Osteoblast (primary cell): ENCODE results near the gene PAK4. TPM values are rescaled to one million over a fixed set of nuclear protein-coding genes. Genes with fewer than 3 reads are reported as not detected.

ENCODE experiments used
- DNase-seq: peaks from one replicate; pipeline ENCODE4 v3.0.0; 2011; ENCODE audit warnings: low spot score, mixed read lengths; ENCODE audit not compliant: insufficient read length; ENCODE audit errors: missing footprints
- H2AFZ ChIP-seq: 2 replicates; pipeline ENCODE4 v1.6.0; 2011; ENCODE audit warnings: mild to moderate bottlenecking, low read length
- H3K27ac ChIP-seq: 2 replicates; pipeline ENCODE4 v1.5.1; 2011; ENCODE audit warnings: mild to moderate bottlenecking, low read depth, low read length, moderate library complexity
- H3K27me3 ChIP-seq: 2 replicates; pipeline ENCODE4 v1.6.0; 2012; ENCODE audit warnings: mild to moderate bottlenecking, control low read depth, inconsistent platforms, low read length, moderate library complexity; ENCODE audit not compliant: insufficient read depth
- H3K36me3 ChIP-seq: 2 replicates; pipeline ENCODE4 v1.5.1; 2011; ENCODE audit warnings: mild to moderate bottlenecking, low read length, control low read depth, moderate library complexity; ENCODE audit not compliant: insufficient read depth
- H3K4me1 ChIP-seq: 2 replicates; pipeline ENCODE4 v1.5.1; 2011; ENCODE audit warnings: mild to moderate bottlenecking, low read length, control low read depth, moderate library complexity; ENCODE audit not compliant: insufficient read depth
- H3K4me2 ChIP-seq: 2 replicates; pipeline ENCODE4 v1.6.0; 2011; ENCODE audit warnings: mild to moderate bottlenecking, low read length; ENCODE audit not compliant: insufficient read depth
- H3K4me3 ChIP-seq: fragments of 200-600 bp; sonication (generic); 3 replicates; pipeline ENCODE4 v1.5.1; 2012; ENCODE audit warnings: mild to moderate bottlenecking, low read length, inconsistent platforms; ENCODE audit not compliant: insufficient read depth
- H3K79me2 ChIP-seq: 2 replicates; pipeline ENCODE4 v1.6.0; 2012; ENCODE audit warnings: mild to moderate bottlenecking, low read length, control low read depth, inconsistent platforms; ENCODE audit not compliant: insufficient read depth
- H3K9me3 ChIP-seq: 2 replicates; pipeline ENCODE4 v1.5.1; 2011; ENCODE audit warnings: low read depth, low read length, control low read depth
- H4K20me1 ChIP-seq: 2 replicates; pipeline ENCODE4 v1.6.0; 2012; ENCODE audit warnings: mild to moderate bottlenecking, low read length, control low read depth; ENCODE audit not compliant: insufficient read depth
- total RNA-seq: library from RNA; depleted of rRNA; stranded (reverse); fragments of >200 nt; gene quantifications from 2 replicates; pipeline ENCODE4 v1.2.3, GENCODE V29; 2012
- TF ChIP-seq, protein P1 (sequence below): IDR thresholded peaks from 2 replicates; pipeline ENCODE4 v1.5.1; 2011; ENCODE audit warnings: mild to moderate bottlenecking, low read depth, low read length, moderate library complexity; ENCODE audit errors: extremely low read depth

The PAK4 gene
- total RNA-seq, 1 donor: 9.4 TPM

- Histone ChIP-seq H3K4me3 (no peak overlapping the region), H3K36me3 (peaks cover 15% of the 10 kb centered on the region), H3K79me2 (peaks cover 18% of the 10 kb centered on the region)
These were observed 46.2 kb downstream of the PAK4 start for GRCh38 chr19:39171479-39172465.

GRCh38 chr19:39172700-39173501 lies 47.3 kb downstream of the PAK4 start:
- Histone ChIP-seq H2AFZ (no peak overlapping the region), H3K9me3 (no peaks in the 10 kb centered on the region), H3K27ac (no peak overlapping the region), H4K20me1 (peaks cover 14% of the 10 kb centered on the region), H3K27me3 (no peaks in the 10 kb centered on the region), H3K79me2 (peaks cover 6% of the 10 kb centered on the region), H3K4me3 (no peak overlapping the region), H3K4me2 (no peak overlapping the region), H3K36me3 (peaks cover 15% of the 10 kb centered on the region), H3K4me1 (no peaks in the 10 kb centered on the region)
- DNase-seq: peak; percentile 77
- TF ChIP-seq, protein P1, sequence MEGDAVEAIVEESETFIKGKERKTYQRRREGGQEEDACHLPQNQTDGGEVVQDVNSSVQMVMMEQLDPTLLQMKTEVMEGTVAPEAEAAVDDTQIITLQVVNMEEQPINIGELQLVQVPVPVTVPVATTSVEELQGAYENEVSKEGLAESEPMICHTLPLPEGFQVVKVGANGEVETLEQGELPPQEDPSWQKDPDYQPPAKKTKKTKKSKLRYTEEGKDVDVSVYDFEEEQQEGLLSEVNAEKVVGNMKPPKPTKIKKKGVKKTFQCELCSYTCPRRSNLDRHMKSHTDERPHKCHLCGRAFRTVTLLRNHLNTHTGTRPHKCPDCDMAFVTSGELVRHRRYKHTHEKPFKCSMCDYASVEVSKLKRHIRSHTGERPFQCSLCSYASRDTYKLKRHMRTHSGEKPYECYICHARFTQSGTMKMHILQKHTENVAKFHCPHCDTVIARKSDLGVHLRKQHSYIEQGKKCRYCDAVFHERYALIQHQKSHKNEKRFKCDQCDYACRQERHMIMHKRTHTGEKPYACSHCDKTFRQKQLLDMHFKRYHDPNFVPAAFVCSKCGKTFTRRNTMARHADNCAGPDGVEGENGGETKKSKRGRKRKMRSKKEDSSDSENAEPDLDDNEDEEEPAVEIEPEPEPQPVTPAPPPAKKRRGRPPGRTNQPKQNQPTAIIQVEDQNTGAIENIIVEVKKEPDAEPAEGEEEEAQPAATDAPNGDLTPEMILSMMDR: no peak

More at GRCh38 chr19:39171479-39172465, 46.2 kb downstream of the PAK4 start:
- no peaks in the 10 kb centered on the region for H3K27me3 ChIP-seq
- no peaks in the 10 kb centered on the region for H3K9me3 ChIP-seq
- no peaks in the 10 kb centered on the region for H3K4me1 ChIP-seq
- H4K20me1 ChIP-seq: peaks cover 19% of the 10 kb centered on the region
- TF ChIP-seq, protein P1: no peak
- H3K27ac ChIP-seq: no peak overlapping the region
- no peak overlapping the region for H3K4me2 ChIP-seq
- no peak overlapping the region for H2AFZ ChIP-seq
- DNase-seq: peak; percentile 86

GRCh38 chr19:39173502-39173991 lies 48.0 kb downstream of the PAK4 start:
- TF ChIP-seq, protein P1: no peak
- Histone ChIP-seq H3K9me3 (no peaks in the 10 kb centered on the region), H3K27me3 (no peaks in the 10 kb centered on the region), H2AFZ (no peak overlapping the region), H3K4me1 (no peaks in the 10 kb centered on the region), H3K79me2 (peaks cover 1% of the 10 kb centered on the region), H3K4me3 (no peak overlapping the region), H3K36me3 (peaks cover 19% of the 10 kb centered on the region), H3K27ac (no peak overlapping the region), H4K20me1 (peaks cover 12% of the 10 kb centered on the region), H3K4me2 (no peak overlapping the region)
- DNase-seq: peak; percentile 53
